HAP-1 (cell line): ENCODE data around the gene TPPP3.

Source experiments
- DNase-seq, 2 experiments: peaks; one replicate each; pipeline ENCODE4 v3.0.0-alpha.2; 2016 to 2020; ENCODE audit warnings: low spot score in 2 of 2
- H3K27me3 ChIP-seq: fragments of 250-450 bp; sonication (Bioruptor Pico); 2 replicates; pipeline ENCODE4 v1.5.1; 2020; ENCODE audit warnings: low read depth, mild to moderate bottlenecking, moderate library complexity
- H3K36me3 ChIP-seq: fragments of 250-450 bp; sonication (Bioruptor Pico); replicated peaks from 2 replicates; pipeline ENCODE4 v1.5.1; 2020; ENCODE audit warnings: mild to moderate bottlenecking
- H3K4me1 ChIP-seq: fragments of 250-450 bp; sonication (Bioruptor Pico); 2 replicates; pipeline ENCODE4 v1.5.1; 2020; ENCODE audit warnings: mild to moderate bottlenecking
- H3K4me3 ChIP-seq: fragments of 250-450 bp; sonication (Bioruptor Pico); 2 replicates; pipeline ENCODE4 v1.5.1; 2020; ENCODE audit warnings: mild to moderate bottlenecking, moderate library complexity
- H3K9me3 ChIP-seq: fragments of 250-450 bp; sonication (Bioruptor Pico); 2 replicates; pipeline ENCODE4 v1.5.1; 2020; ENCODE audit warnings: mild to moderate bottlenecking, moderate library complexity
- in situ Hi-C: fragments of 300-500 bp; cut with MboI; formaldehyde crosslinking; loops from 3 replicates; pipeline ENCODE4 v1.14.3; 2020; ENCODE audit warnings: low sequenced_read_pairs, inconsistent platforms, mixed read lengths

Gene TPPP3

DNA sequence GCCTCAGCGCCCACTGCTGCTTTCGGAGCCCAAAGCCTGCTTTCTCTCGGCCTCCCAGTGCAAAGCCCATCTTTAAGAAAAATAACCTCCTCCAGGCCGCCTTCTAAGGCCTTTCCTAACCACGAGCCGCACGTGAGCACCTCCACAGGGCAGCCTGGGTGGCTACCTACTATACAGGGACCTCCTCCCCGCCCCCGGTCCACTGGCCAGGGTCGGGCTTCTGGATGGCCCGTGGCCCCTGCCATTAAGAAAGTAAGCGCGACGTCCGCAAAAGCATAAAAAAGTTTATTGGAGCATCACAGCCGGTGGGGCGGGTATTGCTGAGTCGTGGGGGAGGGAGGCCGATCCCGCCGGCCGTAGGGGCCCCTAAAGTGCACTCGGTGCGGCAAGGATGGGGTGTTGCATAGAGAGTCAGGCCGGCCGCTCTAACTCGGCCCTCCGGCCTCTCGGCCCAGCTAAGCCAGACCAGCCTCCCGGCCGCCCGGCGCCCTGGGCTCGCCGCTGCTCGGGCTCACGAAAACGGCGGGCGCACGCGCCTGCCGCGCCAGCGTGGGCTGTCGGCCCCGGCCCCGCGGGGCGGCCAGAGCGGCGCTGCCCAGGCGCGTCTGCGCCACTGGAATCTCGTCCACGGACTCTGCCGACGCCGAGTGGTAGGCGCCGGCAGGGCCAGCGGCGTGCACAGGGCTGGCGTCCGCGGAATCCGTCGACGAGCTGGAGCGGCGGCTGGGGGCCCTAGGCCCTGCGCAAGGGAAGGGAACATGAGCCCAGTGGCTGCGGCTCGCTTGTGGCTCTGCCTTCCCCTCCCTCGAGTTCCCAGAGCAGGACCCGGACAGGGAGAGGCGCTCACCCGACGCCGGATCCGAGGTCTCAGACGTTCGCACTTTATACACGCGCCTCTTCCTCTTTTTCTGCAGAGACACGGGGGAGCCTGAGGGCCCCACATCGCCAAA lies 1.1 kb upstream of the TPPP3 start:
- Histone ChIP-seq H3K4me3 (no peak overlapping the region; the same call in 1 of the 2 replicates), H3K36me3 (no peaks in the 10 kb centered on the region), H3K27me3 (no peaks in the 10 kb centered on the region), H3K4me1 (peaks cover 25% of the 10 kb centered on the region), H3K9me3 (no peaks in the 10 kb centered on the region)
- DNase-seq: no peak
- in situ Hi-C loops: no loop called here

DNA sequence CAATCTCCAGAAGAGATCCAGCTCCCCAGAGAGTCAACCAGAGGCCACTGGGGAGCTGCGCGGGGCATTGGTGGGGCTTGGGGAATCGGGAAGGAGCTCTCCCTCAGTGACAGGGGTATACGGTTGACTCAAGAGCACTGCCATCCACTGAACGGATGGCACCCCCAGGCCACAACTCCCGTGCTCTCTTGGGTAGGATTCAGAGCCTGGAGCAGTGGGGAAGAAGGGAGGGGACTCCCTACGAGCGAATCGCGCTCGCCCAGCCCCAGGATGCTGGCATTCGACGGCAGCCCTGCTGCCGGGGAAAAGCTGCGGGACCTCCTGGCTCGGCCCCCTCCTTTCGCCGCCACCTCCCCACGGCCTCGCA lies 473 bp upstream of the TPPP3 start:
- Histone ChIP-seq H3K4me3 (peak overlapping the region; percentile 38), H3K9me3 (no peaks in the 10 kb centered on the region), H3K4me1 (peaks cover 25% of the 10 kb centered on the region), H3K36me3 (no peaks in the 10 kb centered on the region), H3K27me3 (no peaks in the 10 kb centered on the region)
- no peak for DNase-seq
- in situ Hi-C loops: no loop called here

DNA sequence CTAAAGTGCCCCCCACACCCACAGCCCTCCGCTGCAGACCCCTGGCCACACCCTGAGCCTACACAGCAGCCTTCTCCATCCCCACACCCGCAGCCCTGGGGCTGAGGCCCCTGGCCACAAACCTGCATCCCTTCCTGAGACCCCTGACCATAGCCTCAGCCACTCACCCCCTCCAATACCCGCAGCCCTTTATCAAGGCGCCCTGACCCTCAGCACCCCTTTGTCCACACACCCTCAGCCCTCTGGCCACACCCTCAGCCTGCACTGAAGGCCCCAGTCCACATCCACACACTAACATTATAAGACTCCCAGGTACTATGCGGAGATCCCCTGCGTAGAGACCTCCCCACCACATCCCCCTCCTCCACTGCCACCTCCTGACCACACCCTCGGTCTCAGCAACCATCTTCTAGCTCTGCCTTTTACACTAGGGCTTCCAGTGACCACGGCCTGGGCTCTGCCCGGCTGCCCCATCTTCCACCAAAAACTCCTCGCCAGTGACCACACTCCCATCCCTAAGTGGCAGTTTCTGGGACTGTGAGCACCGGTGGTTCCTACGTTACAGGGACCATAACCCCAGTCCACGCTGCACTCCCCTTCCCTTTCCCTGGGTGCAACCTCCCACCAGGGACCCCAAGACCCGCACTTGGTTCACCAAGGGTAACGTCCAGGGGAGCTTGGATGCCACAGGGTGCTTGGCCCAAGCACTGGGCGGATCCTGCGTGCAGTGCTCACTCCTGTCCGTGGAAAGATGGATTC lies 818 bp downstream of the TPPP3 start:
- DNase-seq: no peak
- Histone ChIP-seq H3K27me3 (no peaks in the 10 kb centered on the region), H3K36me3 (no peaks in the 10 kb centered on the region), H3K4me1 (peaks cover 25% of the 10 kb centered on the region), H3K9me3 (no peaks in the 10 kb centered on the region), H3K4me3 (peak overlapping the region; percentile 38)
- in situ Hi-C loops: no loop called here

DNA sequence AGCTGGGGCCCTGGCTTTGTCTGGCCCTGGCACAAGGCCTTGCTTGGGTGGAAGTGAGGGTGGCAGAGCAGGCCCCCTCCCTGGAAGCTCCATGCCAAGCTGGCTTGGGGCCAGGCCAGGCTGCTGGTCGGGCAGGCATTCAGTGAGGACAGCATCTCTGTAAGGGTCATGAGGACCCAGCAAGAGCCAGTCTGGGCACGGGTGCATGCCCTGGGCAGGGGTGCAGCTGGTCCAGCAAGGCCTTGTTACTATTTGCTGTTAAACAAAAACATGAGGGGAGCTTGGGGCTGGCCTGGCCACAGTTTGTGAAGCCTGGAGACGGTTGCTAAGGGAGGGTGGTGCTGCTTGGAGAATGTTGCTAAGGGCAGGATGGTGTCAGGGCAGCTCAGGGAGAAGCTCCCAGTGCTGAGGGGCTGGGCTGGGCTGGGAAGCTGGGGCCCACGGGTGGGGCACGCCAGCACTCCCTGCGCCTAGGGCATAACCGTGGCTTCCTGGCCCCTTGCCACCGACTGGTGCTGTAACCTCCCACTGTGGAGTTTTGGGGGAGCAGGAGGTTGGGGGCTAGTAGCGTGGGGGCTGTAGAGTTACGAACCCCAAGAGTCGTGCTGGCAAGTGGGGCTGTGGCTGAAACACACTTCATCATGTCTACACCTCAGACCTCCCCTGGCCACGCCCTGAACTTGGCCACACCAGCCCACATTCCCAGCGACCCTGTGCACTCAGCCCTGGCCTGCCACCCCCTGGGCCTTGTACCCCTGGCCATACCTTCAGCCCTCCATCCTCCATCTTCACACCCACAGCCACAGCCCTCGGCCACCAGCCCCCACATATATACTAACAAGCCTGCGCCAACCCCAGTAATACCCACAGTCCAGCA lies 1.6 kb downstream of the TPPP3 start:
- in situ Hi-C loops: no loop called here
- Histone ChIP-seq H3K27me3 (no peaks in the 10 kb centered on the region), H3K9me3 (no peaks in the 10 kb centered on the region), H3K36me3 (no peaks in the 10 kb centered on the region), H3K4me1 (peaks cover 21% of the 10 kb centered on the region), H3K4me3 (no peak overlapping the region)
- no peak for DNase-seq

DNA sequence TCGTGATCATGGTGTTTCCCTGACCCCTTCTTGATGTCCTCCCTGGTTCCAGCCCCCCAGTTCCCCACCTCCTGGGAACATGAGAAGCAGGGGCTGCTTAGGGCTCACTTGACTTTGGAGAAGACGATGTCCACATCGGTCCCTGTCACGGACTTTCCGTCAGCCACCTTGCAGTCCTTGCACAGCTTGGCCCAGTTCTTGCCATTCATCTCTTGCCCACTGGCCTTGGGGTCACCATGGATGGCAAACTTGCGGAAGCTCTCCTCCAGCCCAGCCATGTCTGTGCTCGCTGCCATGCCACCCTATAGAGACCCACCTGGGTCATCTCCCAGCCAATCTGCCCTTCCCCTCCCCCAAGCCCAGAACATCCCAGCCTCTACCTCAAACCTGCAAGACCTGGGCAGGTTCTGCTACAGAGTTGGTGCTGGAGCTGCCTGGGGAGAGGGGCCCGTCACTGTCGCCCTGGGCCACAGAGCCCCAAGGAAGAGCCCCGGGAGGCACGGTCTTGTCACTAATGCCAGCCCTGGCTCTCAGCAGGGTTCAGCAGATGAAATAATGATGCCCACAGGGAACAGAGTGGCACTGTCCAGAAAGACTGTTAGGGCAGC lies 2.4 kb downstream of the TPPP3 start:
- Histone ChIP-seq H3K36me3 (no peaks in the 10 kb centered on the region), H3K4me3 (no peak overlapping the region), H3K27me3 (no peaks in the 10 kb centered on the region), H3K9me3 (no peaks in the 10 kb centered on the region), H3K4me1 (peaks cover 15% of the 10 kb centered on the region)
- in situ Hi-C loops: no loop called here
- no peak for DNase-seq

DNA sequence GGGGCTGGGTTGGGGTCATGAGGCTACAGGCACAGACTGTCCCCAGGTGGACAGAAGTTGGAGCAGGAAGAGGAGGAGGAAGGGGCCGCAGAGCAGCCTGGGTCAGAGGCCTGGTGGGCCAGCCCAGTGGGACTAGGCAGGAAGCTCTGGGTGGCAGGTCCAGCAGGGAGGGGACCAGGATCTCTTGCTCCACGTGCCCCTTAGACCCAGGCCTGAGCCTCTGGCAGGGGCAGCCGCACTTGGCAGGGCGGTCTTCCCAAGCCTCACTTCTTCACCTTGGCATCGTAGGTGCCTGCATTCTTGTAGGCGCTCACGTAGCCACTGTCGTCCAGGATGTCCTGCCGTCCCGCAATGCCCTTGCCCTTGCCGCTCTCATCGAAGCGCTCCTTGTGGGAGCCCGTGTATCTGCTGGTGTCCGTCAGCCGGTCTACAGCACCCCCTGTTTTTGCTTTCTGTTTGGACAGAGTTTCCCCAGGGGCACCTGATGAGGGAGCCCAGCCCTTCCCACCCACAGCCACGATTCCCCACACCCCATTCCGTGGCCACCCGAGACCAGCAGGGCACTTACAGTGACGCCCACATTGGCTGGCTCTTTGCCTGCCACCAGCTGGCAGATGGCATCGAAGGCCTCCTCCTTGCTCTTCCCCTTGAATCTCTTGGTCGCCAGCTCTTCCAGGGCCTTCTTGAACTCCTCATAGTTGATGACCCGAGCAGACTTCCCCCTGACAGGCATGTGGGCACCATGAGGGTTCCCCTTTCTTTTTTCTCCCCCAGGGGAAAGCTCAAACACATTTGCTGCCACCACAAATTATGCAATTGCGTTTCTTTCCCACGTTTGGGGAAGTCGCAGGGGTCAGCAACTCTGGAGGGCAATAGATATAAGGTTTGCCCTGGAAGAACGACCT lies 3.1 kb downstream of the TPPP3 start:
- in situ Hi-C loops: no loop called here
- no peak for DNase-seq
- Histone ChIP-seq H3K4me3 (no peak overlapping the region), H3K27me3 (no peaks in the 10 kb centered on the region), H3K9me3 (no peaks in the 10 kb centered on the region), H3K4me1 (peaks cover 11% of the 10 kb centered on the region; the same call in 1 of the 2 replicates), H3K36me3 (no peaks in the 10 kb centered on the region)

DNA sequence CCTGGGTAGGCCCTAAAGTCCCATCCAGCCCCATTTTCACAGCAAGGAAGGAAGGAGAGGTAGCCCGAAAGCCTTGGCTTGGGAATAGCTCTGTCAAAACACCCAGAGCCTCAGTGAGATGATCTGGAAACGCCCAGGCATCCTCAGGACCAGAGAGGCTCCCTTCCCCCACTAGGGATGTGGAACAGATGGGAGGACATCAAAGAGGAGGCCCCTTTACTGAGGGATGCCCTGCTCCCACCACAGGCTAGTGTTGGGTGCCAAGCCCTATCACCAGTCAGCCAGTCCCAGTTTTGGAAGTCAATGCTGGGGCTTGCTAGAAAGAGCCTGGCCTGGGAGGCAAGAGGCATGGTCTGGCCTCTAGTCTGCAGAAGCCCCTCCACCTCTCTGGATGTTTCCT lies 4.7 kb downstream of the TPPP3 start:
- H3K36me3 ChIP-seq: no peaks in the 10 kb centered on the region
- no peaks in the 10 kb centered on the region for H3K9me3 ChIP-seq
- H3K4me1 ChIP-seq: peaks cover 6% of the 10 kb centered on the region; the same call in 1 of the 2 replicates
- H3K27me3 ChIP-seq: no peaks in the 10 kb centered on the region
- in situ Hi-C loops: no loop called here
- no peak for DNase-seq
- H3K4me3 ChIP-seq: no peak overlapping the region

DNA sequence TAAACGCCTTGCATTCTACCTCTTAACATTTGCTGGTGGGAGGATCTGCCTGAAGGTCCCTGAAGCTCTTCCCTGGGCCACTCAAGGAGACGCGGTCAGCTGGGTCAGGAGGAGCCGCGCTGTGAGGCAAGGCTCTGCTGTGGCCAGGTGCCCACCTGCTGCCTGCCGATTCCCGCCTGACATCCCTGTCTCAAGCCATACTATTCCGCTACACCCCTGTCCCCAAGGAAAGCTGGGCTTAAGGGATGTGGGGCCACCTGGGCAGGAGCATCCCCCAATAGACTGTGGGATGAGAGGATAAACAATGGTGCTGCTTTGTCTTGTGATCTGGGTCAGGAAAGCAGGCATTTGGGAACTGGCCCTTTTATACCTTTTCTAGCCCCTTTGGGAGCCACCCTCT lies 5.1 kb downstream of the TPPP3 start:
- H3K9me3 ChIP-seq: no peaks in the 10 kb centered on the region
- no peak for DNase-seq
- peaks cover 6% of the 10 kb centered on the region; the same call in 1 of the 2 replicates for H3K4me1 ChIP-seq
- H3K4me3 ChIP-seq: no peak overlapping the region
- H3K36me3 ChIP-seq: no peaks in the 10 kb centered on the region
- H3K27me3 ChIP-seq: no peaks in the 10 kb centered on the region
- in situ Hi-C loops: no loop called here

DNA sequence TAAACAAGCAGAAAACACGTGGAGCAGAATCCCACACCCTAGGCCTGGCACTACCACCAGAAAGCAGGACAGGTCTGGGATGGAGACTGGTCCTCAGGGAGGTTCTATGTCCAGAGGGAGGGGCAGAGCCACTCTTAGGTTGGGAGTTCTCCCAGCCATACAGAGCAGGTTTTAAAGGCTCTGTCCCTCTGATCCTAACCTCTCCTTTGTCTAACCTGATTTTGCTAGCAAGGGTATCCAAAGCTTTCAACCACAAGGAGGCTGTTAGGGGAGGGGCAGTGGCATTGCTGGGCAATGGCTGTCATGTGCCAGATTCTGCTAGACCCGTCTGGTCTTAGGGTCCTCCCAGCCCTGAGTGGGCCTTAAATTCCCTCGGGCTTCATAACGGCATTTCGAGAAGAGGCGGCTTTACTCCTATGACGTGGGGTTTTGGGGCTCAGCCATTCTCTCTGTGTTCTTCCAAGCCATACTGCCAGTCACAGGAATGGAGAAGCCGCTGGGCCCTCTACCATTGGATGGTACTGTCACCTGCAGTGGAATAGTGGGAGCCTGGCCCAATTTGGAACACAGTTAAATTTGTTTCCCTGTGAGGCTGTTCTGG lies 5.7 kb downstream of the TPPP3 start:
- no peaks in the 10 kb centered on the region for H3K9me3 ChIP-seq
- DNase-seq: no peak
- no peaks in the 10 kb centered on the region for H3K27me3 ChIP-seq
- H3K4me3 ChIP-seq: no peak overlapping the region
- H3K4me1 ChIP-seq: no peaks in the 10 kb centered on the region; the same call in 1 of the 2 replicates
- H3K36me3 ChIP-seq: no peaks in the 10 kb centered on the region
- in situ Hi-C loops: no loop called here

DNA sequence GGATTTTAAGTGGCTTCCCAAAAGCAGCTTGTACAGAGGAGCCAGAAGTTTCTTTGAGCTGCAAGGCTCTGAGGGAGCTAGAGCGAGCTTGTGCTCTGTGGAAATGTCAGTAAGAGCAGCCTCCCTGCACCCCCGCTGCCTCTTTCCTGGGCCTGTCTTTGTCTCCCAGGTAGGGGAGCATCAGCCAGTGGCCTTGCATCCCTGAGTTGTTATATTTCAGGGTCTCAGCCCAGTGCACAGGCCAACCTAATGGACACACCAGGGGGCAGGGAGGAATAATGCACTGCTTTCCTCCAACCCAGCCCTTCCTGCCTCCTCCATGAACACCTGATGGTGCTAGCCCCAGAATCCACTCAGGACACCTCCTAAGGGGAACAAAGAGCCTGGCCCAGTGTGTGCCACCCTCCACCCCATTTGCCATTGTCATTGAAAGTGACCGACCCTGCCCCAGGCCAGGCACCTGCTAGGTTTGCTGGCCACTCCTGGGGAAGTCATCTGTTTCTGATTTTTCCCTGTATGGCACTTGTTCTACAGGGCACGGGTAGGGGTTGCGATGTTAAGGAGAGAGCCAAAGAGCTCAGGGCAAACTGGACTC lies 6.3 kb downstream of the TPPP3 start:
- H3K36me3 ChIP-seq: no peaks in the 10 kb centered on the region
- no peak for DNase-seq
- H3K9me3 ChIP-seq: no peaks in the 10 kb centered on the region
- no peaks in the 10 kb centered on the region for H3K4me1 ChIP-seq
- in situ Hi-C loops: no loop called here
- H3K27me3 ChIP-seq: no peaks in the 10 kb centered on the region
- H3K4me3 ChIP-seq: no peak overlapping the region

DNA sequence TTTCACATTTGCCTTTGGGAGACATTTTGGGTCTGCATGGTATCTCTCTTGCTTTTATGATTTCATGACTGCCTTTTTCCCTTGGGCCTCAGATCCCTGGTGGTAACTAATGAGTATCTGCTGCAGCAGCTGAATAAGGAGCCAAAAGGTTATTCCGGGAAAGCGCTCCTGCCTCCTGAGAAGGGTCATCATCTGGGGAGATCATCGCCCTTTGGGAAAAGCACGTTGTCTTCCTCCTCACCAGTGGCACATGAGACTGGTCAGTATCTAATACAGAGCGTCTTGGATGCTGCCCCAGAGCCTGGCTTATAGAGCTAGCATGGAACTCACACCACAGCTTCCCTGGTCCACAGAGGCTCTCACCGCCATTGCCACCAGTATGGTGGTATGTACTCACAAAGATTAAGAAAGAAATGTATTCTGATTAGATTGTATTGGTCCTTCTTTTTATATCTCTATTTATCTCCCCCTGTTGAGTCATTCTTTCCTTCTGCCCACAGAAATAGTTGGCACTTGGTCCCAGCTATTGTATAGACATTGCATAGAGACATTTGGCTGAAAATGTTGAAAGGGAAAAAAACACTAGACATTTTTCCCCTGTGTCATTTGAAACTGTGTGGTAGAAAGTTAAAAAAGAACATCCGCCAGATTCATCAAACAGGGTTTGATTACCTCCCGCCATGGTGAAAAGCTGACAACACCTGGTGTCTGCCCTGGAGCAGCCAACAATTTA lies 8.4 kb downstream of the TPPP3 start:
- H3K36me3 ChIP-seq: no peaks in the 10 kb centered on the region
- no peak for DNase-seq
- H3K4me1 ChIP-seq: no peaks in the 10 kb centered on the region
- no peaks in the 10 kb centered on the region for H3K9me3 ChIP-seq
- in situ Hi-C loops: no loop called here
- no peak overlapping the region for H3K4me3 ChIP-seq
- 0 out of 2 replicates have a peak, but pooled peaks cover 3% of the 10 kb centered on the region for H3K27me3 ChIP-seq
